Activated B cell treated with CpG ODN at 0.5 μM for 24 hours (primary cell): ENCODE measurements around the gene CACHD1. TPM values are rescaled to one million over a fixed set of nuclear protein-coding genes. Genes with fewer than 3 reads are reported as not detected.

Source experiments
- ATAC-seq: fragments of 200-7000 bp; cut with Tn5 transposase; one replicate; pipeline ENCODE4 v1.10.0; 2021; ENCODE audit warnings: low read depth, mild to moderate bottlenecking, moderate library complexity
- CTCF ChIA-PET: fragments of 350-600 bp; sonication (Branson Sonifier 250); formaldehyde crosslinking; loops from one replicate; lab custom pipeline; 2021; ENCODE audit warnings: antibody characterized with exemption; lab: Charles Lee
- POLR2A ChIA-PET: fragments of 350-600 bp; sonication (Branson Sonifier 250); formaldehyde crosslinking; loops from one replicate; lab custom pipeline; 2021; ENCODE audit warnings: antibody characterized with exemption; lab: Charles Lee
- DNase-seq: peaks from one replicate; pipeline ENCODE4 v3.0.0; 2022
- H3K27ac Mint-ChIP-seq: one replicate; pipeline ENCODE4 v1.8.0; 2020; ENCODE audit warnings: mixed read lengths
- H3K27me3 Mint-ChIP-seq: one replicate; pipeline ENCODE4 v1.8.0; 2021; ENCODE audit warnings: mixed read lengths
- H3K36me3 Mint-ChIP-seq: one replicate; pipeline ENCODE4 v1.8.0; 2021; ENCODE audit warnings: low read depth, mixed read lengths
- H3K4me1 Mint-ChIP-seq: one replicate; pipeline ENCODE4 v1.8.0; 2021; ENCODE audit warnings: mixed read lengths
- H3K4me3 Mint-ChIP-seq: one replicate; pipeline ENCODE4 v1.8.0; 2020; ENCODE audit warnings: mild to moderate bottlenecking, mixed read lengths
- H3K9me3 Mint-ChIP-seq: one replicate; pipeline ENCODE4 v1.8.0; 2020; ENCODE audit warnings: mixed read lengths
- intact Hi-C: fragments of 100-400 bp; cut with micrococcal nuclease; formaldehyde crosslinking; loops from one replicate; pipeline ENCODE4 v1.15.1; 2024
- total RNA-seq: library from RNA; stranded (reverse); gene quantifications from 2 replicates; pipeline ENCODE4 v1.2.3, GENCODE V29; 2022
- TF ChIP-seq, protein P1 (sequence below): fragments of 200-600 bp; IDR thresholded peaks from one replicate; pipeline ENCODE4 v1.8.0; 2022; ENCODE audit warnings: antibody characterized with exemption, mild to moderate bottlenecking

CACHD1 gene
- total RNA-seq, 1 donor from 2014 or later = 0.22 TPM

GRCh38 chr1:64685765-64686341 is 215.9 kb downstream of the CACHD1 start:
- Mint-ChIP-seq H3K27me3 (peaks cover 1% of the 10 kb centered on the region), H3K36me3 (no peaks in the 10 kb centered on the region), H3K27ac (no peak overlapping the region), H3K4me3 (no peak overlapping the region), H3K4me1 (no peaks in the 10 kb centered on the region), H3K9me3 (no peaks in the 10 kb centered on the region)
- POLR2A ChIA-PET = no interaction called here
- TF ChIP-seq, protein P1, sequence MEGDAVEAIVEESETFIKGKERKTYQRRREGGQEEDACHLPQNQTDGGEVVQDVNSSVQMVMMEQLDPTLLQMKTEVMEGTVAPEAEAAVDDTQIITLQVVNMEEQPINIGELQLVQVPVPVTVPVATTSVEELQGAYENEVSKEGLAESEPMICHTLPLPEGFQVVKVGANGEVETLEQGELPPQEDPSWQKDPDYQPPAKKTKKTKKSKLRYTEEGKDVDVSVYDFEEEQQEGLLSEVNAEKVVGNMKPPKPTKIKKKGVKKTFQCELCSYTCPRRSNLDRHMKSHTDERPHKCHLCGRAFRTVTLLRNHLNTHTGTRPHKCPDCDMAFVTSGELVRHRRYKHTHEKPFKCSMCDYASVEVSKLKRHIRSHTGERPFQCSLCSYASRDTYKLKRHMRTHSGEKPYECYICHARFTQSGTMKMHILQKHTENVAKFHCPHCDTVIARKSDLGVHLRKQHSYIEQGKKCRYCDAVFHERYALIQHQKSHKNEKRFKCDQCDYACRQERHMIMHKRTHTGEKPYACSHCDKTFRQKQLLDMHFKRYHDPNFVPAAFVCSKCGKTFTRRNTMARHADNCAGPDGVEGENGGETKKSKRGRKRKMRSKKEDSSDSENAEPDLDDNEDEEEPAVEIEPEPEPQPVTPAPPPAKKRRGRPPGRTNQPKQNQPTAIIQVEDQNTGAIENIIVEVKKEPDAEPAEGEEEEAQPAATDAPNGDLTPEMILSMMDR = no peak
- intact Hi-C loops = loop anchor here (1.0 to 5.0 kb wide), 4 partner anchors 138 to 1761 kb away; no protein-coding TSS in a partner anchor
- CTCF ChIA-PET = interaction anchor here (1.1 to 1.5 kb wide), 4 partner anchors 9 to 389 kb away, joined by 3 to 9 read pairs (median 4); no protein-coding TSS in a partner anchor
- DNase-seq (no peak), ATAC-seq (no peak)

- peak; percentile 64 for ATAC-seq
- no peaks in the 10 kb centered on the region for H3K27me3 Mint-ChIP-seq
- no peaks in the 10 kb centered on the region for H3K9me3 Mint-ChIP-seq
- CTCF ChIA-PET = no interaction called here
- no peak overlapping the region for H3K27ac Mint-ChIP-seq
- intact Hi-C loops = loop anchor here (1.0 to 5.0 kb wide), 4 partner anchors 137 to 1760 kb away; no protein-coding TSS in a partner anchor
- POLR2A ChIA-PET = no interaction called here
- TF ChIP-seq, protein P1 = peak; percentile 67
- DNase-seq = no peak
- no peaks in the 10 kb centered on the region for H3K4me1 Mint-ChIP-seq
- H3K4me3 Mint-ChIP-seq = no peak overlapping the region
- H3K36me3 Mint-ChIP-seq = no peaks in the 10 kb centered on the region
Measured at GRCh38 chr1:64686828-64687724, 217.1 kb downstream of the CACHD1 start.

- ATAC-seq (no peak), DNase-seq (no peak)
- Mint-ChIP-seq H3K27me3 (no peaks in the 10 kb centered on the region), H3K4me3 (no peak overlapping the region), H3K36me3 (no peaks in the 10 kb centered on the region), H3K4me1 (no peaks in the 10 kb centered on the region), H3K9me3 (no peaks in the 10 kb centered on the region), H3K27ac (no peak overlapping the region)
- TF ChIP-seq, protein P1 = no peak
- intact Hi-C loops = loop anchor here (5.0 kb wide), 1 partner anchor 1759 kb away; no protein-coding TSS in a partner anchor
- ChIA-PET CTCF (no interaction called here), POLR2A (no interaction called here)
Measured at GRCh38 chr1:64687725-64688327, 217.9 kb downstream of the CACHD1 start.

DNA sequence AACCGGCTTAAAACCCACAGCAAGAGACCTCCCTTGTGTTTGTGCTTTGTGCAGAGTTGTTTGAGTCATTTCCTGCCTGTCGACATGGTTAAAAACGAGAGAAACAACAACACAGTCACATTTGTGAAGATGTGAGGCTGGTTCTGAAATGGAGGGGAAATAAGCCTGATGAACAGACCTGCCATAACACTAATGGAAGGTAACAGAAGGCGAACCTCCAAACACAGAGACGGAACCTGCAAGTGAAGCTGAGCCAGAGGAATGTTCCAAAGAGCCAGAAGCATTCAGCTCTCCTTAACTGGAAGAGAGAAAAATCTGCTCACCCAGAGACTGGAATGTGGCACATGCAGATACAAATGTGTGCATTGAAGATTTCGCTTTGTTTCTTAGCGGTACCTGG is 221.7 kb downstream of the CACHD1 start:
- Mint-ChIP-seq H3K9me3 (no peaks in the 10 kb centered on the region), H3K36me3 (no peaks in the 10 kb centered on the region), H3K4me1 (no peaks in the 10 kb centered on the region), H3K4me3 (no peak overlapping the region), H3K27ac (no peak overlapping the region), H3K27me3 (peaks cover 2% of the 10 kb centered on the region)
- ChIA-PET POLR2A (no interaction called here), CTCF (interaction anchor here (1.0 kb wide), 1 partner anchor 132 kb away, joined by 3 read pairs; no protein-coding TSS in a partner anchor)
- ATAC-seq (no peak), DNase-seq (no peak)
- TF ChIP-seq, protein P1 = no peak
- intact Hi-C loops = no loop called here
